H7 (cell line): ENCODE data around the gene GRN. TPM values are rescaled to one million over a fixed set of nuclear protein-coding genes. Genes with fewer than 3 reads are reported as not detected.
"Not testable (repeated sequence)": the region's sequence is repeated elsewhere in the genome, so short reads cannot be mapped to it uniquely, and the experiment has no call there.

Source experiments
- DNase-seq: peaks from one replicate; pipeline ENCODE4 v3.0.0; 2012
- H3K27me3 ChIP-seq: 2 replicates; pipeline ENCODE4 v1.6.0; 2011; ENCODE audit warnings: mild to moderate bottlenecking, low read length; ENCODE audit not compliant: control insufficient read depth, insufficient read depth
- H3K36me3 ChIP-seq: replicated peaks from 2 replicates; pipeline ENCODE4 v1.5.1; 2011; ENCODE audit warnings: low read length; ENCODE audit not compliant: control insufficient read depth, insufficient read depth
- H3K4me3 ChIP-seq: 2 replicates; pipeline ENCODE4 v1.5.1; 2011; ENCODE audit warnings: low read depth, mild to moderate bottlenecking, control low read depth, low read length, moderate library complexity; ENCODE audit not compliant: insufficient read depth
- total RNA-seq: library from RNA; depleted of rRNA; stranded (reverse); fragments of >200 nt; shearing (Covaris generic); gene quantifications from 2 replicates; pipeline ENCODE4 v1.2.3, GENCODE V29; 2014

GRN gene
- total RNA-seq, 1 experiment from 2014 or later, result 122 TPM

GRCh38 chr17:44358066-44358465 lies 13.0 kb downstream of the GRN start:
- Histone ChIP-seq H3K36me3 (no peaks in the 10 kb centered on the region; the same call in 1 of the 2 replicates), H3K27me3 (peaks cover 3% of the 10 kb centered on the region; the same call in 1 of the 2 replicates), H3K4me3 (no peak overlapping the region)
- no peak for DNase-seq

- H3K27me3 ChIP-seq, result peaks cover 2% of the 10 kb centered on the region; the same call in 1 of the 2 replicates
- no peaks in the 10 kb centered on the region for H3K36me3 ChIP-seq
- DNase-seq, result no peak
- no peak overlapping the region for H3K4me3 ChIP-seq
These were observed 13.9 kb downstream of the GRN start for GRCh38 chr17:44359006-44359405.

- H3K4me3 ChIP-seq, result no peak overlapping the region
- peaks cover 3% of the 10 kb centered on the region; the same call in 1 of the 2 replicates for H3K27me3 ChIP-seq
- H3K36me3 ChIP-seq, result no peaks in the 10 kb centered on the region
- DNase-seq, result no peak
These were observed 14.5 kb downstream of the GRN start for GRCh38 chr17:44359458-44360143.

GRCh38 chr17:44360144-44360533 lies 15.0 kb downstream of the GRN start:
- no peaks in the 10 kb centered on the region for H3K36me3 ChIP-seq
- no peak for DNase-seq
- H3K27me3 ChIP-seq, result peaks cover 3% of the 10 kb centered on the region; the same call in 1 of the 2 replicates
- no peak overlapping the region for H3K4me3 ChIP-seq

GRCh38 chr17:44360826-44361225 lies 15.7 kb downstream of the GRN start:
- Histone ChIP-seq H3K4me3 (no peak overlapping the region), H3K36me3 (no peaks in the 10 kb centered on the region), H3K27me3 (peaks cover 3% of the 10 kb centered on the region; the same call in 1 of the 2 replicates)
- DNase-seq, result peak; percentile 86

DNA sequence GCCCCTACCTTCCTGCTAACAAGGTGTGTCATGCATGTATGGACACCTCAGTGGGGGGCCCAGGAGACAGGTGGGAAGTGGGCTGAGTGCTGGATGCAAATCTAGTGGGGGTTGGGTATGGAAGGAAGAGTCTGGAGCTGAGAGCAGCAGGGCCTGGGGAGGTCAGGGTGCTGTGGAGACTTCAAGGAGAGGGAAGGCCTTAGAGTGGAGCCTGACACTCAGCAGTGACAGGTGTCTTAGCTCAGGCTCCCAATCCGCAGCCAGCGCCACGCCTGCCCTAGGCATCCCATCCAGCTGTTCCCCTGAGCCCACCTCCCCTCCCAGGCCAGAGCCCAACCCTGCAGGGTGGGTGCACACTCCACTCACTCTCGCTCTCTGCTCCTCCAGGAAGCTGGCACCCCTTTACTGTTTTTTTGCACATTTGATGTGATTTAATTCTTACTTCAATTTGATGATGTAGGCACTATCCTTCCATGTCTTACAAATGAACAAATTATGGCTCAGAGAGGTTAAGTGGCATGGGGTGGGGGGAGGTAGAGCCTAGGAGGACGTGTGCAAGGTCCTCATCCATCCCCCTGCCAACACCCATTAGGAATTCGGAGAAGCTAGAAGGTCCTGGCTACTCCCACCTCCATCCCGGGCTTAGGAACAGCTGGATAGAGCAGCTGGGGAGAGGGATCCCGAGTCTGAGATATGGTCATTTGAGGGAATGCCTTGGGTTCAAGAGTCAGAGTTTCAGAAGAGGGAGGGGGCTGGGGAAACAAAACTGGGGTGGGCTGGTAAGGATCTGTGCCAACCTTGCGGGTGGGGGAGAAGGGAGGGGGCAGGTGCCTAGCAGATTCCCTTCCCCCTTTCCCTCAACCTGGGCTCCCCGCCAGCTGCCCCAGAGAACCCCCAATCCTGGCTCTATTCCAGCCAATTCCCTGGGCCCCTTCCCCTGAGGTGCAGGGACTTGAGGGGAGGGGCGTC lies 16.5 kb downstream of the GRN start:
- H3K36me3 ChIP-seq, result no peaks in the 10 kb centered on the region
- H3K4me3 ChIP-seq, result no peak overlapping the region
- peak; percentile 67 for DNase-seq
- H3K27me3 ChIP-seq, result peaks cover 3% of the 10 kb centered on the region

GRCh38 chr17:44362459-44362948 lies 17.4 kb downstream of the GRN start:
- H3K27me3 ChIP-seq, result peaks cover 5% of the 10 kb centered on the region
- H3K36me3 ChIP-seq, result no peaks in the 10 kb centered on the region
- H3K4me3 ChIP-seq, result peak overlapping the region; percentile 74
- DNase-seq, result peak; percentile 81

DNA sequence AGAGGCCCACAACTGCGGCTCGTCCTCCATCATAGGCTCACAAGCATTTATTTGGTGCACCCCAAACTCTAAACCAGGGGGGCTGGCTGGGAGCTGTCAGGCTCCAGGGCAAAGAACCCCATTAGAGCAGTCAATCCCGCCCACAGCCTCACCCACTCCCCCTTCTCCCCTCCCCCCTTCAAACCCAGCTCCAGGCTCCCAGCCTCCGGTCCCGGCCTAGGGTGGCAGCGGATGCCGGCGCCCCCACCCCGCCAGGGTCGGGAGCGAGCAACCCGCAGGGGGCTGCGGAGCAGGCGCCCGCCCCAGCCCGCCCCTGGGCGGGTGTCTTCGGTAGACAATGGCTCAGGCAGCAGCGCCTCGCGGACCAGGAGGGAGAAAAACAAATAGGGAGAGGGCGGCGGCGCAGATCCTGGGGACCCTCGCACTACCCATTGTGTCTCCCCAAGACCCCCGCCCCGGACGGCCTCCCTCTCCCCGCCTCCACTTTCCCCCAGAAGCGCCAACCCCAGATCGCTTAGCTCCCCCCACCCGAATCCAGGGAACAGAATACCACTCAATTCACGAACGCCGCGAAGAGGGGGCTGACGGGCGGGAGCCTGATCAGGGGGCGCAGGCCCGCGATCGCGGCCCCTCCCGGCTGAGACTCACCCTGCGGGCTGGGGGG lies 18.0 kb downstream of the GRN start:
- Histone ChIP-seq H3K4me3 (peak overlapping the region; percentile 74), H3K27me3 (peaks cover 5% of the 10 kb centered on the region), H3K36me3 (no peaks in the 10 kb centered on the region)
- DNase-seq, result peak; percentile 91

DNA sequence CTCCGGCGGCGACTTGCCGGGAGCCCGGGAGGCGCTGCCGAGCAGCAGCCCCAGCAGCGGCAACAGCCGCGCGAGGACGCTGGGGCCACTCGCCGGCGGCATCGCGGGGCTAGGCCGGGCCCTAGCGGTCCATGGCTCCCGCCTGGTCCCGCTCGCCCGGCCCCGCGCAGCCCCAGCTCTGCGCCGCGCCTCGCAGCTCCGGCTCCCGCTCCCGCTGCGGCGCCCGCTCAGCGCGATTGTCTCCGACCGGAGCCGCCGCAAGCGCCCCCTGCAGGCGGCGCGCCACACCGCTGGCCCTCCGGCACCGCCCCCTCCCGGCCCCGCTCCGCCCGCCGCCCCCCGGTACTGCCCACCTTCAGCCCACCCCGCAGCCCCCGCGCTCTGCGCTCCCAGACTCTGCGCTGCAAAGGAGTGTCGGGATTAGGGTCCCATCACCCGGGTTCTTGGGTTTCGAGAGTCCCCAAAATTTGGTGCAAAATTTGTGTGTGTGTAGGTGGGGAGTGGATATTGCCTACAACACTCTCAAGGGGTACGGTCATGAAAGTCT lies 18.6 kb downstream of the GRN start, which contains the start of gene FAM171A2:
FAM171A2 (minus strand) TSS at position 241 of the 547 bp plus-strand sequence; CDS start at position 102, 139 bp downstream.
- H3K4me3 ChIP-seq, result peak within 1 kb of the TSS; percentile 74
- H3K36me3 ChIP-seq, result no peaks in the 10 kb centered on the region
- H3K27me3 ChIP-seq, result peaks cover 5% of the 10 kb centered on the region
- DNase-seq, result peak; percentile 98

- not testable (repeated sequence) for H3K4me3 ChIP-seq
These were observed 19.9 kb downstream of the GRN start for GRCh38 chr17:44365051-44365450.

DNA sequence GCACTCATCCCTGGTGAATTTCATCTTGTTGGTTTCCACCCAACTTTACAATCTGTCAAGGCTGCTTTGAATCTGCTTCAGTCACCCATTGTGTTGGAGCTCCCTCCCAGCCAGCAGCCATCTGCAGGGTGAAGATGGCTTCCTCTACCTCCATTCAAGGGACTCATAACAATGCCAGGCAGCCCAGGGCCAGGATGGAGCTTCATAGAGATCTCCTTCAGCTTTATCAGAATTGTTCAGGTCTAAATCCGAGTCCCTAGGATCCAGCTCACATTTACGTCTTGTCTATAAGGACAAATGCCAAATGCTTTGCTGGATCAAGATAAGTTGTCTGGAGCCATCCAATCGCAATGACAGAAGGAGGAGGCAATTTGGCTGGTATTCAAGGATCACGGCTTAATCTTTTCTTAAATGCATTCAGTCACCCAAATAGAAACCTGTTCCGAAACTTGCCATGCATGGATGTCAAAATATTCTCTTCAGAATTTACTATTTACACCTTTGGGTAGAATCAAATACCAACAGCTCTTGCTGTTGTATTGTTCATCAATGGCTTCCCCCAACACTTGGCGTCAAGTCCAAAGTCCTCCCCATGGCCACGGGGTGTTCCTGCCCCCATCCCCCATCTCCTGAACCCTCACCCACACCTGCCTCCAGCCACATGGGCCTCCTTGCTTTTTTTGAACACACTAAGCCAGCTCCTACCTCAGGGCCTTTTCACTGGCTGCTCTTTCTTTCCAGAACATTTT lies 22.3 kb downstream of the GRN start:
- H3K27me3 ChIP-seq, result peaks cover 5% of the 10 kb centered on the region
- no peaks in the 10 kb centered on the region for H3K36me3 ChIP-seq
- H3K4me3 ChIP-seq, result no peak overlapping the region
- DNase-seq, result no peak

More at GRCh38 chr17:44365051-44365450, 19.9 kb downstream of the GRN start:
- H3K27me3 ChIP-seq, H3K36me3 ChIP-seq, DNase-seq: not testable (repeated sequence)

DNA sequence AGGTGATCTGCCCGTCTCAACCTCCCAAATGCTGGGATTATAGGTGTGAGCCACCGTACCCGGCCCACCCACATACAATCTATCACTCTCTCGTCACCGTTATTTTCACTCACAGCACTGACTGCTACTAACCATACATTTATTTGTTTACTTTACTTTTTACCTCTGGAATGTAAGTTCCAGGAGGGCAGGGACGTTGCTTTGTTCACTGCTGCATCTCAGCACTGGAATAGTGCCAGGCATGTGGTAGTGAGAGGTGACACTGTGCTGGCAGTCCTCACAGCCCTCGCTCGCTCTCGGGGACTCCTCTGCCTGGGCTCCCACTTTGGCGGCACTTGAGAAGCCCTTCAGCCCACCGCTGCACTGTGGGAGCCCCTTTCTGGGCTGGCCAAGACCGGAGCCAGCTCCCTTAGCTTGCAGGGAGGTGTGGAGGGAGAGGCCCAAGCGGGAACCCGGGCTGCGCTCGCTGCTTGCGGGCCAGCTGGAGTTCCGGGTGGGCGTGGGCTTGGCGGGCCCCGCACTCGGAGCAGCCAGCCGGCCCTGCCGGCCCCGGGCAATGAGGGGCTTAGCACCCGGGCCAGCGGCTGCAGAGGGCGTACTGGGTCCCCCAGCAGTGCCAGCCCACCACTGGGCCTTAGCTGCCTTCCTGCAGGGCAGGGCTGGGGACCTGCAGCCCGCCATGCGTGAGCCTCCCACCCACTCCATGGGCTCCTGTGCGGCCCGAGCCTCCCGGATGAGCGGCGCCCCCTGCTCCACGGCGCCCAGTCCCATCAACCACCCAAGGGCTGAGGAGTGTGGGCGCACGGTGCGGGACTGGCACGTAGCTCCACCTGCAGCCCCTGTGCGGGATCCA lies 23.5 kb downstream of the GRN start:
- not testable (repeated sequence) for H3K27me3 ChIP-seq, H3K4me3 ChIP-seq, H3K36me3 ChIP-seq, DNase-seq
